ENCODE measurements around the gene YPEL2. TPM values are rescaled to one million over a fixed set of nuclear protein-coding genes. Genes with fewer than 3 reads are reported as not detected.

YPEL2 gene
- total RNA-seq, 1 experiment from 2014 or later, result 0.98 TPM

DNA sequence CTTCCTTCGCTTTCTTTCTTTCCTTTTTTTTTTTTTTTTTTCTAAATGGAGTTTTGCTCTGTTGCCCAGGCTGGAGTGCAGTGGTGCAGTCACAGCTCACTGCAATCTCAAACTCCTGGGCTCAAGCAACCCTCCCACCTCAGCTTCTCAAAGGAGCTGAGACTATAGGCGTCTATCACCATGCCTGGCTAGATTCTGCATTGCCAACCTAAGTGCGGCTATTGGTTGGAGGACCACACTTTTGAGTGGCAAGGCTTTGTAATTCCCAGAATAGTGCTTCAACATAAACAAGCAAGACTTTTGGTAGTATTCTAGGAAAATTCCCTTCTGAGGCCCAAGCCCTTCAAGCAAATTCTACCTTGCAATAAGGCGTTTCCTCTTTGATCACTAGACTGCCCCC lies 107.8 kb downstream of the YPEL2 start:
- Histone ChIP-seq H2BK5ac (ENCODE audit: insufficient read length, low read length) (no peak overlapping the region), H3K9ac (ENCODE audit: extremely low read depth, insufficient read length, low read length) (no peak overlapping the region), H4K5ac (ENCODE audit: insufficient read length, low read depth, low read length) (no peak overlapping the region), H3K56ac (ENCODE audit: insufficient read length, low read depth, low read length) (no peak overlapping the region), H3K79me1 (ENCODE audit: insufficient read depth, low read depth, low read length, poor library complexity, severe bottlenecking) (no peaks in the 10 kb centered on the region), H3K23me2 (ENCODE audit: insufficient read length, low read depth, low read length, poor library complexity, severe bottlenecking) (no peaks in the 10 kb centered on the region), H3K14ac (ENCODE audit: insufficient read depth, low read length) (no peak overlapping the region), H4K8ac (replicated peaks; ENCODE audit: insufficient read length, low read depth, low read length) (no peak overlapping the region), H2BK15ac (ENCODE audit: low read depth, low read length) (no peak overlapping the region), H3K79me2 (ENCODE audit: insufficient read depth, low read length) (no peaks in the 10 kb centered on the region), H3K9me3 (ENCODE audit: control insufficient read depth, low read depth, low read length) (no peaks in the 10 kb centered on the region), H4K20me1 (ENCODE audit: control insufficient read depth, insufficient read depth, insufficient read length) (no peaks in the 10 kb centered on the region), H2AK5ac (ENCODE audit: insufficient read length, low read length) (no peak overlapping the region), H2BK20ac (ENCODE audit: low read depth, low read length, poor library complexity, severe bottlenecking) (no peak overlapping the region), H4K91ac (ENCODE audit: insufficient read length, low read depth, low read length) (no peak overlapping the region), H3K4me2 (ENCODE audit: insufficient read depth, insufficient read length, low read length) (no peak overlapping the region), H2BK12ac (ENCODE audit: insufficient read length, low read depth, low read length) (no peak overlapping the region), H2BK120ac (ENCODE audit: low read depth, low read length, poor library complexity, severe bottlenecking) (no peak overlapping the region), H2AFZ (ENCODE audit: low read length) (no peak overlapping the region), H3T11ph (ENCODE audit: low read length) (no peak overlapping the region), H3K27me3 (ENCODE audit: insufficient read depth, low read length) (no peaks in the 10 kb centered on the region), H3K4me1 (ENCODE audit: insufficient read depth, low read length) (no peaks in the 10 kb centered on the region), H3K27ac (ENCODE audit: insufficient read length, low read depth, low read length) (no peak overlapping the region), H3K23ac (ENCODE audit: insufficient read length, low read depth, low read length) (no peak overlapping the region), H3K4ac (ENCODE audit: low read depth, low read length) (no peak overlapping the region), H3K18ac (ENCODE audit: insufficient read length, low read depth, low read length) (no peak overlapping the region)
- TF ChIP-seq, protein P1, sequence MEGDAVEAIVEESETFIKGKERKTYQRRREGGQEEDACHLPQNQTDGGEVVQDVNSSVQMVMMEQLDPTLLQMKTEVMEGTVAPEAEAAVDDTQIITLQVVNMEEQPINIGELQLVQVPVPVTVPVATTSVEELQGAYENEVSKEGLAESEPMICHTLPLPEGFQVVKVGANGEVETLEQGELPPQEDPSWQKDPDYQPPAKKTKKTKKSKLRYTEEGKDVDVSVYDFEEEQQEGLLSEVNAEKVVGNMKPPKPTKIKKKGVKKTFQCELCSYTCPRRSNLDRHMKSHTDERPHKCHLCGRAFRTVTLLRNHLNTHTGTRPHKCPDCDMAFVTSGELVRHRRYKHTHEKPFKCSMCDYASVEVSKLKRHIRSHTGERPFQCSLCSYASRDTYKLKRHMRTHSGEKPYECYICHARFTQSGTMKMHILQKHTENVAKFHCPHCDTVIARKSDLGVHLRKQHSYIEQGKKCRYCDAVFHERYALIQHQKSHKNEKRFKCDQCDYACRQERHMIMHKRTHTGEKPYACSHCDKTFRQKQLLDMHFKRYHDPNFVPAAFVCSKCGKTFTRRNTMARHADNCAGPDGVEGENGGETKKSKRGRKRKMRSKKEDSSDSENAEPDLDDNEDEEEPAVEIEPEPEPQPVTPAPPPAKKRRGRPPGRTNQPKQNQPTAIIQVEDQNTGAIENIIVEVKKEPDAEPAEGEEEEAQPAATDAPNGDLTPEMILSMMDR (conservative IDR thresholded peaks at IDR 0.05), result no peak
- Mint-ChIP-seq H3K27me3 (ENCODE audit: low read depth) (no peaks in the 10 kb centered on the region), H3K4me3 (no peak overlapping the region), H3K4me1 (peaks cover 6 to 11% of the 10 kb centered on the region in 2 experiments), H3K27ac (no peak overlapping the region), H3K36me3 (ENCODE audit: insufficient read depth in 1 of 3, low read depth in 3 of 3) (no peaks in the 10 kb centered on the region), H3K9me3 (no peaks in the 10 kb centered on the region; a peak in 1 of 5 replicates)
- DNase-seq, result no peak
- no CpG with 5 or more reads among the region's 4 CpGs for WGBS (ENCODE audit: extremely low coverage, insufficient read length, low lambda C conversion rate)
